ENCODE results near the gene C6orf141.

C6orf141 gene

GRCh38 chr6:49550492-49551077 lies at the start of gene C6orf141:
TSS of gene C6orf141 (plus strand) at chr6:49550668. CDS start at chr6:49550793, 125 bp downstream.
- no peak for FAIRE-seq
- DNase-seq (ENCODE audit: extremely low spot score, insufficient read length, low read depth) = no peak

- DNase-seq (ENCODE audit: extremely low spot score, insufficient read length, low read depth) (no peak), FAIRE-seq (no peak)
Observed at GRCh38 chr6:49504666-49505065, 45.8 kb upstream of the C6orf141 start.

- DNase-seq (ENCODE audit: extremely low spot score, insufficient read length, low read depth) (no peak), FAIRE-seq (no peak)
Observed at GRCh38 chr6:49506569-49507111, 43.8 kb upstream of the C6orf141 start.

- DNase-seq (ENCODE audit: extremely low spot score, insufficient read length, low read depth) = no peak
- FAIRE-seq = no peak
Observed at GRCh38 chr6:49509342-49509741, 41.1 kb upstream of the C6orf141 start.

- FAIRE-seq (no peak), DNase-seq (ENCODE audit: extremely low spot score, insufficient read length, low read depth) (no peak)
Observed at GRCh38 chr6:49513153-49513989, 37.1 kb upstream of the C6orf141 start.

GRCh38 chr6:49514571-49515484 lies 35.6 kb upstream of the C6orf141 start:
- no peak for FAIRE-seq
- DNase-seq (ENCODE audit: extremely low spot score, insufficient read length, low read depth) = no peak

- FAIRE-seq (no peak), DNase-seq (ENCODE audit: extremely low spot score, insufficient read length, low read depth) (no peak)
Observed at GRCh38 chr6:49515485-49516146, 34.9 kb upstream of the C6orf141 start.

- no peak for DNase-seq (ENCODE audit: extremely low spot score, insufficient read length, low read depth)
- no peak for FAIRE-seq
Observed at GRCh38 chr6:49516147-49516505, 34.3 kb upstream of the C6orf141 start.

GRCh38 chr6:49517919-49518318 lies 32.5 kb upstream of the C6orf141 start:
- FAIRE-seq (no peak), DNase-seq (ENCODE audit: extremely low spot score, insufficient read length, low read depth) (no peak)

- FAIRE-seq = no peak
- DNase-seq (ENCODE audit: extremely low spot score, insufficient read length, low read depth) = no peak
Observed at GRCh38 chr6:49519660-49520059, 30.8 kb upstream of the C6orf141 start.

- FAIRE-seq = no peak
- no peak for DNase-seq (ENCODE audit: extremely low spot score, insufficient read length, low read depth)
Observed at GRCh38 chr6:49522710-49523593, 27.5 kb upstream of the C6orf141 start.

GRCh38 chr6:49523901-49524300 lies 26.6 kb upstream of the C6orf141 start:
- DNase-seq (ENCODE audit: extremely low spot score, insufficient read length, low read depth) = no peak

GRCh38 chr6:49524541-49524940 lies 25.9 kb upstream of the C6orf141 start:
- FAIRE-seq = no peak
- no peak for DNase-seq (ENCODE audit: extremely low spot score, insufficient read length, low read depth)

More at GRCh38 chr6:49523901-49524300, 26.6 kb upstream of the C6orf141 start:
- no peak for FAIRE-seq

GRCh38 chr6:49526598-49526997 lies 23.9 kb upstream of the C6orf141 start:
- FAIRE-seq (no peak), DNase-seq (ENCODE audit: extremely low spot score, insufficient read length, low read depth) (no peak)

GRCh38 chr6:49527320-49527719 lies 23.1 kb upstream of the C6orf141 start:
- no peak for FAIRE-seq
- DNase-seq (ENCODE audit: extremely low spot score, insufficient read length, low read depth) = no peak

GRCh38 chr6:49528571-49528970 lies 21.9 kb upstream of the C6orf141 start:
- no peak for FAIRE-seq
- no peak for DNase-seq (ENCODE audit: extremely low spot score, insufficient read length, low read depth)

GRCh38 chr6:49530141-49530776 lies 20.2 kb upstream of the C6orf141 start:
- no peak for DNase-seq (ENCODE audit: extremely low spot score, insufficient read length, low read depth)
- FAIRE-seq = no peak

- DNase-seq (ENCODE audit: extremely low spot score, insufficient read length, low read depth) (no peak), FAIRE-seq (peak; percentile 76)
Observed at GRCh38 chr6:49531774-49532569, 18.5 kb upstream of the C6orf141 start.
